Fibroblast of skin of right biceps (primary cell): ENCODE measurements around the gene BICC1.

Experiments used
- DNase-seq: peaks from one replicate; pipeline ENCODE4 v3.0.0-alpha.2; 2013

BICC1 gene

GRCh38 chr10:58712141-58712540, 199.5 kb downstream of the BICC1 start:
- DNase-seq, result no peak

DNA sequence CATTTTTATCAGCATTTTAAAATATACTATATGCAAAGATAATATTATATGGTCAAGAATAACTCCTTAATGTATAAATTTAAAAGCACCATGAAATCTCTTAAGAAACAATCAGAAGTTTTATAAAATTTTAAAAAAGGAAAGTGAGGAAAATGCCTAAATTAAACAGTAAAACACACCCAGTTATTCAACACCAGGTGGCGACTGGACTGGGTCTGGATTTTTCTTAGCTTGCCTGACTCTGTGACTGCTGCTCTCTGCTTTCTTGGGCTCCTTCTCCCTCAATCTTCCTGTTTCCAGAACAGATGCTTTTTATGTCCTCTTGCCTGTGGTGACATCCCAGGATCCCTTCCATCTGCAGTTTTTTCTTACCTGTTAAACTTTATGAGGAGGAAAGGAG, 200.3 kb downstream of the BICC1 start:
- DNase-seq, result no peak

- DNase-seq, result no peak
Observed at GRCh38 chr10:58714409-58714808, 201.7 kb downstream of the BICC1 start.

GRCh38 chr10:58715061-58715460, 202.4 kb downstream of the BICC1 start:
- DNase-seq, result peak; percentile 68

GRCh38 chr10:58718596-58718995, 205.9 kb downstream of the BICC1 start:
- DNase-seq, result no peak

DNA sequence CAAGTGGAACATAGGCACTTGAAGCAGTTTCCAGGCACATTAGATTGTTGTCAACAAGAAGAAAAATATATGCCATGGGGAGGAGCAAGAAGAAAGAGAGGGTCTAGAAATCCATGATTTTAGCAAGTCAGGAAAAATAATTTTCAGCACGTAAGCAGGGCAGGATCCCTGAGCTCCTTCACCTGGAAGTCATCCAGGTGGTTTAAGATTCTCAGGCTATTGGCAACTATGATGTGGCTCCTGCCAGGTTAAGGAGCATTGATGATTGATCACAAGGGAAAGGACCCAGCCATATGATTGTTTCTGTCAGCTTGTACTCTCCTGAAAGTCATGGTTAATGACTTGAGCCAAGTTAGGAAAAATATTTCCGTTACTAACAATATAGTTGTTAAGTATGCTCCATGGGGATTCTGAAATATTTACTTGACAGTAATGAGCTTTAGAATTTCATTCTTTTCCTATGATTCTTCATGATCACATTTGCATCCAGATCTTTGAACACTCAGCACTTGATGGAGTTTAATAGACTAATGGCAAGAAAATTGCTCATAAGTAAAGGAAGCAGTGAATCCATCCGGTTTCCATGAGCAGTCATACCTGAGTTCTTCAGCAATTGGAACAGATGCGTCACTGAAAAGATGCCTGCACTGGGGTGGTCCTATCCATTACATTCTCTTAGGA, 209.1 kb downstream of the BICC1 start:
- peak; percentile 87 for DNase-seq

DNA sequence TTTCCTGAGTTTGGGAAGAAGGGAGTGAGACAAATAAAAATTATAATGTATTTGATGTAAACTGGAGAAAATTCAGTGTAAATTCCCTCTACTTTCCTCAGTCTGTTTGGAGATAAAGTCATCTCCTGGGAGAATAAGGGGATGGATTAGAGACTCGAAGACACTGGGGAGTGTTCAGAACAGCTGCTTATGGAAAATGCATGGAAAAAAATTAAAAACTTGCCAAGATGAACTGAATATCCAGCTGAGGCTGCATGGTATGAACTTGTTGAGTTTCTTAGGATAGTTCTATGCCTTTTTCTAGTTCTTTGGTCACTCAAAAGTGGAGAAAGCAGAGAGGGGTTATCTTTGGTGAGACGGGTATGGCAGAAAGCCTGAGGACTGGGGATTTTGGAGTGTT, 210.5 kb downstream of the BICC1 start:
- no peak for DNase-seq

DNA sequence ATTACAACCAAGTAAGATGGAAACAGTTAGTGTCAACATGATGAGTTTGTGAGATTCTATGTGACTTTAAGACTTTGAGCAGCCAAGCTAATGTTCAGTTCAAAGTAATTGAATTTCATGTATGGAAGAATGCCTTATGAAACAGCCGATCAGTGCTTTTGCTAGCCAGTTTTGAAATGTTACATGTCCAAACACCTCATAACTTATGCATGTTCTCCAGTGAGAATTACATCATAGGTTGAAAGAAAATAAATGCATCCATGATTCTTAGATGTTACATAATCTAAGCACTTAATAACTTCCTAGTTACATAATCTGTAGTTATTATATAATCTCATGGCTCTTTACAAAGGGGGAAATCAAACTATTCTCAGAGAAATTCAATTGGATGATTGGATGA, 211.3 kb downstream of the BICC1 start:
- DNase-seq, result peak; percentile 41

GRCh38 chr10:58724781-58725180, 212.1 kb downstream of the BICC1 start:
- no peak for DNase-seq

GRCh38 chr10:58725901-58726300, 213.2 kb downstream of the BICC1 start:
- DNase-seq, result no peak

DNA sequence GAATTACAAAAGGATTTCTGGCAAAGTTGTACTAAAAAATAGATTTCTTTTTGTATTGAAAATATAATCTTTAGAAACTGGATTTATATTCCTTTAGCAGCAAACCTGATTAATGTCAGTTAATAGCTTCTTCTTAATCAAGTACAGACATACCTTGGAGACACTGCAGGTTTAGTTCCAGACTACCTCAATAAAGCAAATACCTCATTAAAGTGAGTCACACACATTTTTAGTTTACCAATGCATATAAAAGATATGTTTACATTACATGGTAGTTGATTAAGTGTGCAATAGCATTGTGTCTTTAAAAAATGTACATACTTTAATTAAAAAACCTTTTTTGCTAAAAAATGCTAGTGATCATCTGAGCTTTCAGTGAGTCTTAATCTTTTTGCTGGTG, 215.0 kb downstream of the BICC1 start:
- no peak for DNase-seq

- no peak for DNase-seq
Observed at GRCh38 chr10:58731276-58731675, 218.6 kb downstream of the BICC1 start.

GRCh38 chr10:58733436-58733835, 220.8 kb downstream of the BICC1 start:
- DNase-seq, result no peak

DNA sequence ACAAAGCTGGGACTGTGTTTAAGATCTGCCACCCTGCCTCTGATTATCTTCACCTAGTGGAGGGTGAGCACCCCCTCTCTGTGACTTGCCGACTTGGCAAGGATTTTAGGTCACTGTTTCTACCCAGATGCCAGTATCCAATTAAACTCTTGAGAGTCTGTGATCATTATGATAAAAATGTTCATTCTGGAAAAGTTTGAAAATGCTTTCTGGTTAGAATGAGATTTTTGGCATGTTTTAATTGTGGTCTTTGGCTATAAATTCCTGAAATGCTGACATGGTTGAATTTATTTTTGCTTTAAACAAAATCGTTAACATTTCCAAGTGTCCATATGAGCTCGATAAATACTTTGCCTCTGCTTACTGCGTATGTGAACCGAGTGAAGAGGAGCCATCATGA, 221.4 kb downstream of the BICC1 start:
- peak; percentile 90 for DNase-seq

- no peak for DNase-seq
Observed at GRCh38 chr10:58734664-58735063, 222.0 kb downstream of the BICC1 start.

- no peak for DNase-seq
Observed at GRCh38 chr10:58735087-58735486, 222.4 kb downstream of the BICC1 start.

GRCh38 chr10:58740620-58741369, 228.1 kb downstream of the BICC1 start:
- no peak for DNase-seq

- DNase-seq, result no peak
Observed at GRCh38 chr10:58741673-58742072, 229.0 kb downstream of the BICC1 start.

DNA sequence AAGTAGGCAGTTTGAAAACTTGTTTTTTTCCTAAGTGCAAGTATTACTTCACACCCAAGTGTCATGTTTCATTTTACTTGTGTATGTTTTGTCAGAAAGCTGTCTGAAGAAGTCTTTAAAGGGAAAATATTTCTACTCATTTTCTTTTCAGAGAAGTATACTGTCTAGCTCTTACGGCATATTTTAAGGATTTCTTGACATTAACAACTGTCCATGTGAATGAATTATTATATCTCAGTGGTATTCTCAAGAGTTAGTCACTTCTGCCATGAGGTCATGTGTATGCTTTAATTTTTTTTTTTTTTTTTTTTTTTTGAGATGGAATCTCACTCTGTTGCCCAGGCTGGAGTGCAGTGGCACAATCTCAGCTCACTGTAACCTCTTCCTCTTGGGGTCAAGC, 229.5 kb downstream of the BICC1 start:
- DNase-seq, result peak; percentile 53

DNA sequence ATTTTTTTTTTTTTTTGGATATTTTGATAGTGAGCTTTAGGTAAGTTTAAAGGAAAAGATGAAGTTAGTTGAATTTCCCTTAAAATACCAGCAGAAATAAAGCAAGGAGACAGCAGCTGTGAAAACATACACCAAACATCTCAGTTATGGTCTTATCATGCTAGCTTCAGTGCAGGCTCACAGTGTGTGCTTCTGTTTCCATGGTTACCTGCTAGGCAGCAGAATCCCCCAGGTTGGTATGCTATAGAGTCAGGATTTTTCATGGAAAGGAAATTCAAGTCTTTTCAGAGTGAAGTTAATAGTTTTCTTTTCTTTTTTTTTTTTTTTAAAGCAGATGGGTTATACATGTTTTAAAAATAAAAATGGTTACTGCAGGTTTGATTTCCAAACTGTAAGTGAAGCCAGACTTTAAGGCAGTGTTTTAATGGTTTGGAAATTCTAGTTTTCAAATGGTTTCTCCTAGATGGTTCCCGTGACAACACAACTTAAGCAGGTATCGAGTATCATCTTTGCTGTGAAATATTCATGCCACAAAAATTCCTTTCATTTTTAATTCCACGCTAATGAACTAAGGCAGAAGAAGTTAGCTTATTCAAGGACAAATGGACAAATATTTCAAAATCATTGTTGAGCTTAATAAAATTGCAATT, 230.9 kb downstream of the BICC1 start:
- DNase-seq, result peak; percentile 71

- DNase-seq, result peak; percentile 28
Observed at GRCh38 chr10:58746474-58747185, 234.0 kb downstream of the BICC1 start.

DNA sequence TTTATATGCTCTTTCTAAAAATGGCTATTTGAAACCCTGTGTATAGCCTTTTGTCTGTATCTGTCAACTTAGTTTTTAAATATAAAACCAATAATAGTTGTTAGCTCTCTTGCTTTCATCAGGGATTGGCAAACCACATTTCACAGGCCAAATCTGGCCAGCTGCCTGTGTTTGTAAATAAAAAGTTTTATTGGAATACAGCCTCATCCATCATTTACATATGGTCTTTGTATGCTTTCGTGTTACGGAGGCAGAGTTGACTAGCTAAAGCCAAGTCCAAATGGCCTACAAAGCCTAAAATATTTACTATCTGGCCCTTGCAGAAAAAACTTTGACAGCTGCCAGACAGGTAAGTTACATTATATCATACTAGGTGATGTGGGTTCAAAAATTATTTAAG, 235.0 kb downstream of the BICC1 start:
- DNase-seq, result no peak

- DNase-seq, result no peak
Observed at GRCh38 chr10:58752665-58753064, 240.0 kb downstream of the BICC1 start.
